ENCODE measurements around the gene AKAP10. TPM values are rescaled to one million over a fixed set of nuclear protein-coding genes. Genes with fewer than 3 reads are reported as not detected.

The AKAP10 gene
- total RNA-seq, 1 experiment from 2014 or later: 34.1 TPM

- Mint-ChIP-seq H3K4me3 (ENCODE audit: unreplicated experiment) (no peak overlapping the region), H3K4me1 (ENCODE audit: insufficient read depth, unreplicated experiment) (peaks cover 6% of the 10 kb centered on the region), H3K27me3 (ENCODE audit: insufficient read depth, unreplicated experiment) (peaks cover 35% of the 10 kb centered on the region), H3K27ac (ENCODE audit: low read depth, unreplicated experiment) (no peak overlapping the region), H3K36me3 (ENCODE audit: insufficient read depth, unreplicated experiment) (no peaks in the 10 kb centered on the region), H3K9me3 (ENCODE audit: unreplicated experiment) (no peaks in the 10 kb centered on the region)
- CTCF ChIA-PET: interaction anchor here (0.6 to 7.5 kb wide), 5 partner anchors 13 to 541 kb away, joined by 3 to 100 read pairs (median 4); partner anchors contain the start of gene SPECC1
- POLR2A ChIA-PET: interaction anchor here (0.8 to 1.0 kb wide), 2 partner anchors 13 to 117 kb away, joined by 3 read pairs; no protein-coding TSS in a partner anchor
- intact Hi-C loops (cut with micrococcal nuclease): no loop called here
- no peak for TF ChIP-seq CTCF (IDR thresholded peaks at IDR 0.05; ENCODE audit: unreplicated experiment)
- BruUV-seq (replicated peaks): no TSS peak
- peak; percentile 13 for DNase-seq (ENCODE audit: unreplicated experiment)
These were observed 18.9 kb upstream of the AKAP10 start for GRCh38 chr17:19996502-19996901.

- DNase-seq (ENCODE audit: unreplicated experiment): no peak
- Mint-ChIP-seq H3K9me3 (ENCODE audit: unreplicated experiment) (no peaks in the 10 kb centered on the region), H3K27ac (ENCODE audit: low read depth, unreplicated experiment) (no peak overlapping the region), H3K4me3 (ENCODE audit: unreplicated experiment) (no peak overlapping the region), H3K27me3 (ENCODE audit: insufficient read depth, unreplicated experiment) (peaks cover 35% of the 10 kb centered on the region), H3K36me3 (ENCODE audit: insufficient read depth, unreplicated experiment) (no peaks in the 10 kb centered on the region), H3K4me1 (ENCODE audit: insufficient read depth, unreplicated experiment) (peaks cover 10% of the 10 kb centered on the region)
- intact Hi-C loops (cut with micrococcal nuclease): no loop called here
- BruUV-seq (replicated peaks): no TSS peak
- TF ChIP-seq CTCF (IDR thresholded peaks at IDR 0.05; ENCODE audit: unreplicated experiment): no peak
- POLR2A ChIA-PET: interaction anchor here (0.8 to 1.0 kb wide), 2 partner anchors 14 to 118 kb away, joined by 3 read pairs; no protein-coding TSS in a partner anchor
- CTCF ChIA-PET: interaction anchor here (0.7 to 7.5 kb wide), 5 partner anchors 14 to 541 kb away, joined by 3 to 100 read pairs (median 4); partner anchors contain the start of gene SPECC1
These were observed 18.5 kb upstream of the AKAP10 start for GRCh38 chr17:19996086-19996485.

- ChIA-PET POLR2A (interaction anchor here (0.6 to 2.2 kb wide), 5 partner anchors 15 to 124 kb away, joined by 4 to 8 read pairs (median 4); partner anchors contain the start of gene SPECC1), CTCF (interaction anchor here (0.6 to 7.5 kb wide), 29 partner anchors 8 to 1062 kb away, joined by 3 to 100 read pairs (median 5); partner anchors contain the start of genes AKAP10 and SPECC1)
- TF ChIP-seq CTCF (IDR thresholded peaks at IDR 0.05; ENCODE audit: unreplicated experiment): peak; percentile 63
- Mint-ChIP-seq H3K9me3 (ENCODE audit: unreplicated experiment) (no peaks in the 10 kb centered on the region), H3K4me3 (ENCODE audit: unreplicated experiment) (no peak overlapping the region), H3K4me1 (ENCODE audit: insufficient read depth, unreplicated experiment) (peaks cover 10% of the 10 kb centered on the region), H3K36me3 (ENCODE audit: insufficient read depth, unreplicated experiment) (no peaks in the 10 kb centered on the region), H3K27me3 (ENCODE audit: insufficient read depth, unreplicated experiment) (peaks cover 10% of the 10 kb centered on the region), H3K27ac (ENCODE audit: low read depth, unreplicated experiment) (peak overlapping the region; percentile 41)
- BruUV-seq (replicated peaks): no TSS peak
- intact Hi-C loops (cut with micrococcal nuclease): loop anchor here (1.0 to 5.0 kb wide), 3 partner anchors 16 to 234 kb away; partner anchors contain the start of gene SPECC1
- peak; percentile 89 for DNase-seq (ENCODE audit: unreplicated experiment)
These were observed 15.4 kb upstream of the AKAP10 start for GRCh38 chr17:19992803-19993713.
